NCI-H1694 (cell line): ENCODE results near the gene URGCP.
"Not testable (repeated sequence)": the region's sequence is repeated elsewhere in the genome, so short reads cannot be mapped to it uniquely, and the experiment has no call there.

ENCODE experiments used
- DNase-seq: peaks from one replicate; lab custom pipeline; 2025; lab: John Stamatoyannopoulos, UW

URGCP gene

GRCh38 chr7:43872406-43873110, 33.8 kb downstream of the URGCP start:
- DNase-seq, result no peak

DNA sequence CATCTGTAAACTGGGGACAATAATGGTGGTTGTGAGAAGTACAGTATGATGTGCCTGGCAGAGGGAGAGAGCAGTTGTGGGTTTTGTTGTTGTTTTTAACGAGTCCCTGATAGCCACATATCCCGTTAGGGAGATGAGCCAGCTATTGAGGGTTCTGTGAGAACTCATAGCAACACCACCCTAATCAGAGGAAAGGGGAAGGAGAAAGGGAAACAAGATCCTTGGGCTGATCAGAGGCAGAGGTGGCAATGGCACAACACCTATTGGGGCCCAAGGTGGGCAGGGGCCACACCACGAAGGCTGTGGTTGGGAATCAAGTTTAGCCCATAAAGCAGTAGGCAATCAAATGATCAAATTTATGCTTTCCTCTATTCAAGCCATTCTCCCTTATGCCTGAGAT, 35.3 kb downstream of the URGCP start:
- no peak for DNase-seq

- DNase-seq, result no peak
These were observed 36.1 kb downstream of the URGCP start for GRCh38 chr7:43870316-43870715.

- no peak for DNase-seq
These were observed 36.5 kb downstream of the URGCP start for GRCh38 chr7:43869867-43870240.

DNA sequence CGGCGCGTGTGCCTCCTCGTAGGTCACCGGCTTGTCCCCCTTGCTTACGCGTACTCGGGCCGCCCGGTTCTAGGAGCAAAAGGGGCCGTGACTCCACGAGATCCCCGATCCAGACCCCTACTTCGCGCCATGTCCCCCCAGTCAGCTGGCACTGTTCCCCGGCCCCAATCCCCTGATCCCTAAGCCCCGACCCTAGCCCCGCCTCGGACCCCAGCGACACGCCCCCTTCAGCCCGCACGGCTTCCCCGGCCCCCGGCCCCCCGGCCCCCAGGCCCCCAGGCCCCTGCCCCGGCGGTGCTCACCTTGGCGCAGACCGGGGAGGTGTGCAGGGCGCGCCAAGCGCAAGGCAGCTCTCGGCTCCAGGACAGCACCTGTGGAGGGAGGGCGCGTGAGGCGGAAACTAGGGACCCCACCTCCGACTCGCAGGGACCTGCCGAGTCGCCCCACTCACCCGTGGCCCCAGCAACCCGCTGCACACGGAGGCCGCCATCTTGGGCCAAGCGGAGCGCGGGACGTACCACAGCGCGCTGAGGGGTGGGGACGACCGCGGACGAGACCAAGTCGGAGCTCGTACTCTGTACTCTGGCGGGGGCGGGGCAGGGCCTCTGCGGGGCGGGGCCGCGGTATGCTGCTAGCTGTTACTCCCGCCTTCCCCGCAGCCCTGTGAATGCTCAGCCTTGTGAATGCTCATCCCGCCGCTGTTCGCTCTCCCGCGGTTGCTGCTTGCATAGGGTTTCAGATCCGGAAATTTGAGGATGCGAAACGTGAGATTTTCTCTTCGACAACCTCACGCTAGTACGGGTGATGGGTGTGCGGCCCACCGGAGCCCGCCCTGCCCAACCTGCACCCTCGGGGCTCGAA, 37.2 kb downstream of the URGCP start, which contains the start of gene MRPS24:
Gene MRPS24, minus strand, starts transcription at position 512 of the 861 bp plus-strand sequence. Its CDS starts 22 bp downstream, at position 490.
- DNase-seq, result peak; percentile 93

DNA sequence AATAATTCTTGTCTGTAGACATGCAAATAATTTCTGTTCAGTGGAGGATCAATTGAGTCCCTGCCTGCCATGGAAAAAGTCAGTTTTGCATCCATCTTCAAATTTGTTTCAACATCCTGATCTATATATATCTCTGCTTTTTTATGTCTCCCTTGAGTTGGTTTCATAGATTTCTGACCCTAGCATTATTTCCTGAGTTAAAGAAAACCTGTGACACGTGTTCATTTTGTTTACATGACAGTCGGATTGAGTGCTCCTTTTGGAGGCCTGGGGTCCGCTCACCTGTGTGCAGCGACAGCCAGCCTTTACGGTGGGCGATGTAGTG, 37.8 kb downstream of the URGCP start:
- no peak for DNase-seq

DNA sequence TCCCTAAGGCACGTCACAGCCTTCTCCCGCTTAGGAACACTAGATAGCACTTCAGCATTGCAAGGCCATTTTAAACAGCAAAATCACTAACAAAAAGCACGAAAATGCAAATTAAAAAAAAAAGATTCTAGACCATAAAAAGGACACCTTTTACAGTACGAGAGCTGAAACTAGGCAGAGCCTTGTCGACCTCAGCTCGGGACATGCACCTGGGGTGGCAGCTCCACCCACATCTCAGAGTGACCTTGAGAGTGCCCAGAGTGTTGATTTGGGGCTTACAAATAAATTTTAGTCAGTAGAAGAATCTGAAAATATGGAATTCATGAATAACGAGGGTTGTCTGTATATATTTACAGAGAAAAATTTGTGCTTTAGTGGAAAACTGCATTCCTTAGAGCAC, 38.2 kb downstream of the URGCP start:
- no peak for DNase-seq

- DNase-seq, result no peak
These were observed 41.1 kb downstream of the URGCP start for GRCh38 chr7:43865277-43865676.

DNA sequence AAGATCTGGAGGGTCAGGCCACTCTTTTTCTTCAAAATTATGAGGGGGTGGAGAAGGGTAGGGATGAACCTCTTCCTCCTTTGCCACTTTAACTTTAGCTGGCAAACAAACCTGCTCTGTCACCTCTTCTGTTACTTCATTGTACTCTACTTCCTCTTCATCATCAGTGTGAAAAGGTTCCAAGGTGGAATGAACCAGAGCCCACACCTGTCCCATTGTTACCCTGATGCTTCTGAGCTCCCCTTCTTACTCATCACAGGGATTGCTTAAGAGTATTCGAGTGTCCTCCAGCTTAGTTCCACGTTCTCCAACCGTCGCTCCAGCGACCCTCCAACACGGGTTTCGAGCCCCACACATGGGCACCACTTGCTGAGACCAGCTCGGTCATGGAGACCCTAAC, 42.3 kb downstream of the URGCP start:
- DNase-seq, result no peak

DNA sequence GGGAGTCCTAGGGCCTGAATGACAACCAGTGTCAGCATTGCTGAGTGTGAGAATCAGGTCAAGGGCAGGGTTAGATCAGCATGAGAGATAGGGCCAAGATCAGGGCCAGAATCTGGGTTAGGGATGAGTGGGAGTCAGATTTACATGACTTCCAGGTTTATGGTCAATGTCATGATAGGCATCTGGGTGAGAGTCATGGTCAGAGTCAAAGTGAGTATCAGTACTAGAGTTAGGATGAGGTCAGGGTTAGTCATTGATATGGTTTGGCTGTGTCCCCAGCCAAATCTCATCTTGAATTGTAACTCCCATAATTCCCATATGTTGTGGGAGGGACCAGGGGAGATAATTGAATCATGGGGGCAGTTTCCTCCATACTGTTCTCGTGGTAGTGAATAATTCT, 49.4 kb downstream of the URGCP start:
- no peak for DNase-seq

DNA sequence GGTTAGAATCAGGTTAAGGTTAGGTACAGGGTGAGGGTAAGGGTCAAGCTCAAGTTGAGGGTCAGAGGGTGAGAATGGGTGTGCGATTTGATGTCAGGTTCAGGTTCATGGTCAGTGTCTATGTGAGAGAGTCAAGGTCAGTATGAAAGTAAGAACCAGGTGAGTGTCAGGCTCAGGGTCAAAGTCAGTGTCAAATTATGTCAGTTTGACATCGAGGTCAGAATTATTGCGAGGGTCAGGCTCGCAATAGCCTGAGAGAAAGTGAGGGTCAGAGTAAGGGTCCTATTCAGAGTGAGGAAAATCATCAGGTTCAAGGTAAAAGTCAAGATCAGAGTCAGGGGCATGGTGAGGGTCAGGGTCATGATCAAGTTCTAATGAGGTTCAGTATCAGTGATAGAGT, 50.1 kb downstream of the URGCP start:
- no peak for DNase-seq

- no peak for DNase-seq
These were observed 51.2 kb downstream of the URGCP start for GRCh38 chr7:43855176-43855575.

DNA sequence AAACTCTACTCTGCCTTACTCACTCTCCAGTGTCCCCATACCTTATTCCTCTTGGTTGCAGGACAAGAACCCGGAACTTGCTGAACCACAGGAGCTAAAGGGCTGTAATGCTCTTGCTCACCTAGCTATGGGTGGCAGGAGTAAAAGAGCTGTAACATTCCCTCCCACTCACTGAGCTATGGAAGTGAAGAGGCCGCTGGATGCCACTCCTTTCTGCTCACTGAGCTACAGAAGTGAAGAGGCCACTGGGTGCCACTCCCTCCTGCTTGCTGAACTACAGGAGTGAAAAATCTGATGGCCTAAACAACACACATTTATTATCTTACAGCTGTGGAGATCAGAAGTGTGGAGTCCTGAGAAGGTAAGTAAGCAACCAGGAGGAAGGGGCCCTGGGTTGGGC, 54.6 kb downstream of the URGCP start:
- no peak for DNase-seq

GRCh38 chr7:43850348-43851116, 55.9 kb downstream of the URGCP start:
- DNase-seq, result no peak

- DNase-seq, result no peak
These were observed 57.3 kb downstream of the URGCP start for GRCh38 chr7:43849047-43849446.

GRCh38 chr7:43847496-43847895, 58.9 kb downstream of the URGCP start:
- no peak for DNase-seq

GRCh38 chr7:43844662-43845061, 61.7 kb downstream of the URGCP start:
- no peak for DNase-seq

- DNase-seq, result no peak
These were observed 62.1 kb downstream of the URGCP start for GRCh38 chr7:43844257-43844656.

GRCh38 chr7:43843296-43843695, 63.1 kb downstream of the URGCP start:
- no peak for DNase-seq

DNA sequence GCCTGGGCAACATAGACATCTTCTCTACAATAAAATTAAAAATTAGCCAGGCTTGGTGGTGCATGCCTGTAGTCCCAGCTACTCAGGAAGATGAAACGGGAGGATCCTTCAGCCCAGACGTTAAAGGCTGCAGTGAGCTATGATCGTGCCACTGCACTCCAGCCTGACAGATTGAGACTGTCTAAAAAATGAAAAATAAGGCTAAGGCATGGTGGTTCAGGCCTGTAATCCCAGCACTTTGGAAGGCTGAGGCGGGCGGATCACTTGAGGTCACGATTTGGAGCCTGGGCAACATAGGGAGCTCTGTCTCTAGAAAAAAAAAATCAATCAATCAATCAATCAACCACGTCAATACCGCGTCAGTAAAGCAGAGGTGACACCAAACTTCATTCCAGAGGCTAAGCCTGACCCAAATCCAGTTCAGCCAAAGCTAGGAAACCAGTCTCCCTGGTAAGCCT, 68.2 kb downstream of the URGCP start:
- DNase-seq, result no peak

- no peak for DNase-seq
These were observed 71.7 kb downstream of the URGCP start for GRCh38 chr7:43834463-43835251.

- not testable (repeated sequence) for DNase-seq
These were observed 75.5 kb downstream of the URGCP start for GRCh38 chr7:43830917-43831316.
